Mesothelial cell of epicardium (in vitro differentiated cells): ENCODE measurements around the gene FBXW2. TPM values are rescaled to one million over a fixed set of nuclear protein-coding genes. Genes with fewer than 3 reads are reported as not detected.

Experiments
- DNase-seq, 2 experiments: peaks; one replicate each; pipeline ENCODE4 v3.0.0; 2021; ENCODE audit warnings: low spot score in 2 of 2; ENCODE audit not compliant: unreplicated experiment in 2 of 2
- H3K27ac Mint-ChIP-seq: 2 replicates; pipeline ENCODE4 v1.8.0; 2021; ENCODE audit warnings: mixed read lengths
- H3K27me3 Mint-ChIP-seq: 2 replicates; pipeline ENCODE4 v1.8.0; 2021; ENCODE audit warnings: low read depth, mixed read lengths
- H3K36me3 Mint-ChIP-seq: 2 replicates; pipeline ENCODE4 v1.8.0; 2021; ENCODE audit warnings: mixed read lengths
- H3K4me1 Mint-ChIP-seq: 2 replicates; pipeline ENCODE4 v1.8.0; 2021; ENCODE audit warnings: mixed read lengths
- H3K4me3 Mint-ChIP-seq: 2 replicates; pipeline ENCODE4 v1.8.0; 2021; ENCODE audit warnings: mild to moderate bottlenecking, moderate library complexity, mixed read lengths
- H3K9me3 Mint-ChIP-seq: 2 replicates; pipeline ENCODE4 v1.8.0; 2021; ENCODE audit warnings: mixed read lengths
- total RNA-seq: library from RNA; stranded (reverse); gene quantifications from 3 replicates; pipeline ENCODE4 v1.2.1, GENCODE V29; 2021
- TF ChIP-seq, protein P1 (sequence below): fragments of 200-600 bp; sonication (generic); IDR thresholded peaks from one replicate; pipeline ENCODE4 v1.5.0; 2021; ENCODE audit warnings: antibody characterized with exemption; ENCODE audit not compliant: unreplicated experiment

The FBXW2 gene
- total RNA-seq, 1 donor from 2014 or later, result 67.5 TPM

DNA sequence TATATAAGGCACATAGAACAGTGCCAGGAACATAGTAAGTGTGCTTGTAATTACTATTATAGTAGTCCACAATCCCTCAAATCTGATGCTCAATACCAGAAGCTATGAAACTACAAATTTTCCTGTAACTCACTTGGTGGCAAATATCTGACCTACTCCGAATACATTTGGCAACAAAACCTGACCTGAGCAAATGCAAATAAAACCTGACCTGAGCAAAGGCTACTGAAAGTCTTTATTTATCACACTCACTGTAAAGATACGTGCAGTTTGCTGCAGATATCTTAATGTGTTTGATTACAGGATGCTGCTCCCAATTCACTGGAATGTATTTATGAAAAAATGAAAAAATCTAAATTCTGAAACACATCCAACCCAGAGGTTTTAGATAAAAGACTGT is 86.0 kb downstream of the FBXW2 start:
- TF ChIP-seq, protein P1, sequence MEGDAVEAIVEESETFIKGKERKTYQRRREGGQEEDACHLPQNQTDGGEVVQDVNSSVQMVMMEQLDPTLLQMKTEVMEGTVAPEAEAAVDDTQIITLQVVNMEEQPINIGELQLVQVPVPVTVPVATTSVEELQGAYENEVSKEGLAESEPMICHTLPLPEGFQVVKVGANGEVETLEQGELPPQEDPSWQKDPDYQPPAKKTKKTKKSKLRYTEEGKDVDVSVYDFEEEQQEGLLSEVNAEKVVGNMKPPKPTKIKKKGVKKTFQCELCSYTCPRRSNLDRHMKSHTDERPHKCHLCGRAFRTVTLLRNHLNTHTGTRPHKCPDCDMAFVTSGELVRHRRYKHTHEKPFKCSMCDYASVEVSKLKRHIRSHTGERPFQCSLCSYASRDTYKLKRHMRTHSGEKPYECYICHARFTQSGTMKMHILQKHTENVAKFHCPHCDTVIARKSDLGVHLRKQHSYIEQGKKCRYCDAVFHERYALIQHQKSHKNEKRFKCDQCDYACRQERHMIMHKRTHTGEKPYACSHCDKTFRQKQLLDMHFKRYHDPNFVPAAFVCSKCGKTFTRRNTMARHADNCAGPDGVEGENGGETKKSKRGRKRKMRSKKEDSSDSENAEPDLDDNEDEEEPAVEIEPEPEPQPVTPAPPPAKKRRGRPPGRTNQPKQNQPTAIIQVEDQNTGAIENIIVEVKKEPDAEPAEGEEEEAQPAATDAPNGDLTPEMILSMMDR, result no peak
- Mint-ChIP-seq H3K9me3 (no peaks in the 10 kb centered on the region), H3K27me3 (no peaks in the 10 kb centered on the region), H3K36me3 (peaks cover 2% of the 10 kb centered on the region), H3K4me1 (peaks cover 40% of the 10 kb centered on the region), H3K27ac (peak overlapping the region; percentile 4), H3K4me3 (no peak overlapping the region)
- DNase-seq, result no peak

Other genes with a start within 250 kb of the FBXW2 start
- 66.0 to 75.5 TPM (median 71.0 TPM) in 3 replicates for gene CDK5RAP2, start 213.2 kb downstream of the FBXW2 start, total RNA-seq
- 15.7 to 16.3 TPM (median 15.7 TPM) in 3 replicates for gene MEGF9, start 78.9 kb downstream of the FBXW2 start, total RNA-seq
- gene PSMD5, start 49.5 kb upstream of the FBXW2 start, total RNA-seq, result 46.9 to 57.3 TPM (median 56.1 TPM) in 3 replicates
- gene PHF19, start 83.8 kb upstream of the FBXW2 start, total RNA-seq, result 36.0 to 44.5 TPM (median 41.6 TPM) in 3 replicates
- 7.7 to 8.2 TPM (median 8.0 TPM) in 3 replicates for gene TRAF1, start 133.4 kb upstream of the FBXW2 start, total RNA-seq